PFSK-1 (cell line): ENCODE results near the gene IL20RB.

Experiments used
- FOXP2 ChIP-seq: optimal IDR thresholded peaks from 2 replicates; pipeline ENCODE3; 2011; ENCODE audit warnings: borderline replicate concordance, control low read depth, inconsistent platforms; ENCODE audit not compliant: insufficient read depth; ENCODE audit errors: extremely low read length, extremely low read depth
- POLR2AphosphoS5 ChIP-seq: IDR thresholded peaks from 2 replicates; pipeline ENCODE4 v1.6.1; 2012; ENCODE audit warnings: low read depth, mild to moderate bottlenecking, control low read depth, low read length, moderate library complexity
- SIN3A ChIP-seq: IDR thresholded peaks from 2 replicates; pipeline ENCODE4 v1.6.1; 2012; ENCODE audit warnings: mild to moderate bottlenecking, low read length, moderate library complexity, borderline replicate concordance; ENCODE audit not compliant: insufficient read depth
- TAF1 ChIP-seq: IDR thresholded peaks from 2 replicates; pipeline ENCODE4 v1.6.1; 2012; ENCODE audit warnings: low read length, control low read depth, borderline replicate concordance; ENCODE audit not compliant: insufficient read depth
- TF ChIP-seq, protein P1 (sequence below), 2 experiments: IDR thresholded peaks; 2 replicates each; pipeline versions ENCODE4 v1.6.1 to v1.8.0; 2011 to 2012; ENCODE audit warnings: low read depth in 2 of 2, low read length in 2 of 2, control low read depth in 1 of 2, inconsistent platforms in 1 of 2, mild to moderate bottlenecking in 1 of 2, moderate library complexity in 1 of 2; ENCODE audit not compliant: insufficient read depth in 1 of 2

DNA sequence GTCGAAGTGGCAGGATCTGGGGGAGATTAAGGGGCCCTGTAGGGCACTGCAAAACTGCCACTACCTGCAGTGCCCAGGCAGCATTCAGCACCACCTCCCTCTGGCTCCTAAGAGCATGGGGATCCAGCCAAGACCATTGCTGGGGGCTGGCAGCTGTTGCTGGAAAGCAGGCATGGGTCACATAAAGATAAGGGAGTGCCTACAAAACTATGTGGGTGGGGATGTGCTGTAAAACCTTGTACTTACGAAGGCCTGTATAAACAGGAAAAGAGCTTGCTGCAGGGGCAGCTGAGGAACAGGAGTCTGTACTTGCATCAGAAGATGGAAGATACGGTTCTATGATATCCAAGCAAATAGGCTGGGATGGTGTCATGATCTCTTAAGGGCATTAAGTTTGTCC, 27.1 kb downstream of the IL20RB start:
- TF ChIP-seq SIN3A (no peak), TAF1 (no peak), POLR2AphosphoS5 (no peak), FOXP2 (no peak)
- TF ChIP-seq, protein P1, sequence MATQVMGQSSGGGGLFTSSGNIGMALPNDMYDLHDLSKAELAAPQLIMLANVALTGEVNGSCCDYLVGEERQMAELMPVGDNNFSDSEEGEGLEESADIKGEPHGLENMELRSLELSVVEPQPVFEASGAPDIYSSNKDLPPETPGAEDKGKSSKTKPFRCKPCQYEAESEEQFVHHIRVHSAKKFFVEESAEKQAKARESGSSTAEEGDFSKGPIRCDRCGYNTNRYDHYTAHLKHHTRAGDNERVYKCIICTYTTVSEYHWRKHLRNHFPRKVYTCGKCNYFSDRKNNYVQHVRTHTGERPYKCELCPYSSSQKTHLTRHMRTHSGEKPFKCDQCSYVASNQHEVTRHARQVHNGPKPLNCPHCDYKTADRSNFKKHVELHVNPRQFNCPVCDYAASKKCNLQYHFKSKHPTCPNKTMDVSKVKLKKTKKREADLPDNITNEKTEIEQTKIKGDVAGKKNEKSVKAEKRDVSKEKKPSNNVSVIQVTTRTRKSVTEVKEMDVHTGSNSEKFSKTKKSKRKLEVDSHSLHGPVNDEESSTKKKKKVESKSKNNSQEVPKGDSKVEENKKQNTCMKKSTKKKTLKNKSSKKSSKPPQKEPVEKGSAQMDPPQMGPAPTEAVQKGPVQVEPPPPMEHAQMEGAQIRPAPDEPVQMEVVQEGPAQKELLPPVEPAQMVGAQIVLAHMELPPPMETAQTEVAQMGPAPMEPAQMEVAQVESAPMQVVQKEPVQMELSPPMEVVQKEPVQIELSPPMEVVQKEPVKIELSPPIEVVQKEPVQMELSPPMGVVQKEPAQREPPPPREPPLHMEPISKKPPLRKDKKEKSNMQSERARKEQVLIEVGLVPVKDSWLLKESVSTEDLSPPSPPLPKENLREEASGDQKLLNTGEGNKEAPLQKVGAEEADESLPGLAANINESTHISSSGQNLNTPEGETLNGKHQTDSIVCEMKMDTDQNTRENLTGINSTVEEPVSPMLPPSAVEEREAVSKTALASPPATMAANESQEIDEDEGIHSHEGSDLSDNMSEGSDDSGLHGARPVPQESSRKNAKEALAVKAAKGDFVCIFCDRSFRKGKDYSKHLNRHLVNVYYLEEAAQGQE (IDR thresholded peaks at IDR 0.05; ENCODE audit: insufficient read depth in 1 of 2, low read depth in 2 of 2, low read length in 2 of 2), result no peak
